Activated CD4-positive, alpha-beta T cell treated with anti-CD3 and anti-CD28 coated beads, Interleukin-2, Interleukin-4, amounts not matched to agents 100 ng/mL and 50 ng/mL, durations not matched to agents 16 hours and 8 hours (primary cell): ENCODE results near the gene CPLX1.

Source experiments
- DNase-seq: peaks from one replicate; pipeline ENCODE4 v3.0.0-alpha.2; 2020; ENCODE audit warnings: low spot score

The CPLX1 gene

DNA sequence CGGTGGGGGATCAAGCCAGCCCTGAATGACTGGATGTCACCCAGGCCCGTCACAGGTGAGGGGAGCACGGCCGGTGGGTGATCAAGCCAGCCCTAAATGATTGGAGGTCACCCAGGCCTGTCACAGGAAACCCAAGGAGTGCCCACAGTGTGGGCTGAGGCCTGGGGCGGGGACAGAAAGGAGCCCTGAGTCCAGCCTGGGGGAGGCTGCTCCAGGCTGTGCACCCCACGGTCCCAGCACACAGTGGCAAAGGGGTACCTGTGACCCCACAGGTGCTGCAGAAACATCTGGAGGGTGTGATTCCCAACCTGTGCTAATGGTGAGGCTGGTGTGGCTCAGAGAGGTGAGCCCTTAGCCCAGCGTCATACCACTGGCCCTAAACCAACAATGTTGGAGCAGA lies 6.2 kb upstream of the CPLX1 start:
- no peak for DNase-seq

DNA sequence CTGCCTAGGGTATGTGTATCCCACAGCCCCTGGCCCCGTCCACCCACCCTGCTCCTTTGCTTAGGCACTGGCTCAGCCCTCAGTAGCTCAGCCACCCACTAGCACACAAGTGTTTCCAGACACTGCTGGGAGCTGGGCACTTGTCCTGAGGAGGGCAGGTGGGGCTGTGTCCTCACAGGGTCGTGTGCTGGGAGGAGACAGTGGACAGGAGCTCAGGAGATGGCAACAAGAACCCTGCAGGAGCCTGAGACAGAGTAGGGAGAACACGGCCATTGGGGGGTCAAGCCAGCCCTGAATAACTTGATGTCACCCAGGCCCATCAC lies 5.5 kb upstream of the CPLX1 start:
- no peak for DNase-seq

DNA sequence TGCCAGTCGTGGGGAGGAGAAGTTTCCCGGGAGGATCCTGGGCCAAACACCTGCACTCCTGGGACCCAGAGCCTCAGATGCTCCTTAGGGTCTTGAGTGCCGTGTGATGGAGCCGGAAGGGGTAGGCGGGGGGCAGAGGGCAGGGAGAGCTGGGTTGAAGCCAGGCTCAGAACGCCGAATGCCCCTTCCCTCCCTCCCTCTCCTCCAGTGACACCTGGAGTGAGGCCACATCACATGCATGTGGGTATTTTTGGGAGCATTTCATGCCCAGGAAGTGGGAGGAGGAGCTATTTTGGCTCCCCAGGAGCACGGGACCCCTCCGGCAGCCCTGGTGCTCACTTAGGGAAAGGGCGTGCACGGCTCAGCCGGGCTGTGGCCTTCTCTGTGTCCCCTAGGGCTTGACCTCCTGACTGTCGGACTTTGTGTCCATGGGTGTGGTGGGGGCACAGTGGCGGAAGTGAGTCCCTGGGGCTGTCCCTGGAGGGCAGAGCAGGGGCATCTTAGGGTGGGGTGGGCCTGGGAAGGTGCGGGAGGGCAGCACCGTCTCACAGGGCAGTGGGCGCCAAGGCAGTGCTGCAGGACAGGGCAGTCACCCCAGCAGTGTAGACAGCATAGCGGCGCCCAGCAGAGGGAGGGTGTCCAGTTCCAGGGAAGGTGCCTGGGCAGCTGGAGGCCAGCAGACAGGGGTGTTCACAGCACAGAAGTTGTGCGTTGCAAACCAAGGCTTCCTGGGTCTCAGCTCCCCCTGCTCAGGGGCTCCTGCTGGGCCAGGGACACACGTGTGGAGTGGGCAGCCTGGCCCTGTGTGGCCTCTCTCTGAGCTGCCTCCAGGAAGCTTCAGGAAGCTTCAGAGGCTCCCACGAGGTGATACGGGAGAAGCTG lies 4.9 kb upstream of the CPLX1 start:
- no peak for DNase-seq

DNA sequence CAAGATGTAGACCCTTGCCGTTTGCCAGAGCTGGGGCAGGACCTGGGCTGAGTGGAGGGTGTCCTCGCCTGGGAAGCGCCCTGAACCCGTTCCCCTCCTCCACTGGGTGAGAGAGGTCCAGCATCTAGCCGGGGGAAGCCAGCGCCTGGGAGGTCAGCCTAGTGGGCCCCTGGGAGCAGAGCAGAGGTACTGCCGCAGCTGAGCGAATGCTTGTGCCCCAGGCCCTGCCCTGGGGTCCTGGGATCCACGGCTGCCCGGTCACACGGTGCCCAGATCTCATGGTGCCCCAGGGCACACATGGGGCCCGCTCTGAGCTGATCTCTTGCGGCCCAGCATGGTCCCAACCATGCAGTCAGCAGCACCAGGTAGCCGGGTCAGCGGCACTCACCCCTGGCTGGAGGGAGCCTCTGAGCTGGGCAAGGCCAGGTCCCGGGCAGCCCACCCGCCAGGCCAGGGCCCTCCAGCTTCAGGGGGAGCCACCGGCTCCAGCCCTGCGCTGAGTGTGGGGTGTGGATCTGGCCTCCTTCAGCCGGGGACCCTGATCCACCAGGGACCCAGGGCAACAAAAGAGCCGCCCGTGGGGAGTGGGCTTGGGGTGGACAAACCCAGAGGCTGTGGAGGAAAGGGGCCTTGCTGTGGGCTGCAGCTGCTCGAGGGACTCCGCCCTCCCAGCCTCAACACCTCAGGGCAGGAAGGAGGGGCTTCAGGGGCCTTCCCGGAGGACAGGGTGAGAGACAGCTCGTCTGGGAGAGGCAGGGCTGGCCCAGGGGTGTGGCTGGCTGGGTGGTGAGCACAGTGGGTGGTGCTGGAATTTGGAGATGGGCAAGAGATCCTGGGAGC lies 4.1 kb upstream of the CPLX1 start:
- no peak for DNase-seq

DNA sequence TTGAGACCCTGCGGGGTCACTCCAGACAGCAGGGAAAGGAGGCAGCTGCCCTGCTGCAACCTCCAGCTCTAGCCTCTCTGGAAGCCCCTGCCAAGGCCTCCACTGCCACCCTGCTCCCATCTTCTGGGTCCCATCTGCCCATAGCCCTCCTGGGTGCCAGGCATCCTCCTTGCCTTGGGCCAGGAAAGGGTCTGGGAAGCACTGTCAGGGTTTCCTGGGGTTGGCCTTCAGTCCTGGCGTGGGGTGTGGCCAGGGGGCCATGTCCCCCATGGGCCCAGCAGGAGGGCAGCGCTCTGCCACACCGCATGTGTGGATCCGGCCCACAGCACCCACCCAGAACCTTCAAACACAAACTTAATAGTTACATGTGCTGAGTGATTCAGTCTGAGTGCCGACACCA lies 3.4 kb upstream of the CPLX1 start:
- DNase-seq = no peak

DNA sequence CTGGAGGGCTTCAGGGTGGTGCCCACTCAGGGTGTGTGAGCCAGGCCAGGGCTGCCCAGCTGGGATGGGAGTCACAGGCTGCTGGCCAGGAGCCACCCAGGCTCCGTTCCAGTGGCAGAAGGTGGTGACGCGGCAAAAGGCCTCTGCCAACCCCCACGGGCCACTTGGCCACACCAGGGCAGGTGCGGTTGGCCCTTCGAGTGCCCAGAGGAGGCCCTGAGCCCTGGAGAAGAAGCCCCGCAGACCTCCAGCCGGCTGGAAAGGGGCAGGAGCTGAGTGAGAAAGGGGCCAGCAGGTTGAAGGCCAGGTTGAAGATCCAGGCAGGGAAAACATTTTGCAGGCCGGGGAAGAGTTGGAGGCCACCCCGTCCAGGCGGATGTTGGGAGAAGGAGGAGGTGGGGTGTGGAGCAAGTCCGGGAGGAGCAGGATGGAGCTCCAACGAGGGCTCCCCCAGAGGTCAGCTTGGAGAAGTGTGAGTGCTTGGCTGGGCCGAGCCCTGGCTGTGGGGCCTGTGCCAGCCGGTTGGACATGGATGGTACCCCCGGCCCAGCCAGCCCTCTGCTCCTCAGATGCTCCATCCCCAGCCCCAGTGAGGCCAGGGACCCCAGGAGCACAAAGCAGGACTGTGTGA lies 2.8 kb upstream of the CPLX1 start:
- no peak for DNase-seq

DNA sequence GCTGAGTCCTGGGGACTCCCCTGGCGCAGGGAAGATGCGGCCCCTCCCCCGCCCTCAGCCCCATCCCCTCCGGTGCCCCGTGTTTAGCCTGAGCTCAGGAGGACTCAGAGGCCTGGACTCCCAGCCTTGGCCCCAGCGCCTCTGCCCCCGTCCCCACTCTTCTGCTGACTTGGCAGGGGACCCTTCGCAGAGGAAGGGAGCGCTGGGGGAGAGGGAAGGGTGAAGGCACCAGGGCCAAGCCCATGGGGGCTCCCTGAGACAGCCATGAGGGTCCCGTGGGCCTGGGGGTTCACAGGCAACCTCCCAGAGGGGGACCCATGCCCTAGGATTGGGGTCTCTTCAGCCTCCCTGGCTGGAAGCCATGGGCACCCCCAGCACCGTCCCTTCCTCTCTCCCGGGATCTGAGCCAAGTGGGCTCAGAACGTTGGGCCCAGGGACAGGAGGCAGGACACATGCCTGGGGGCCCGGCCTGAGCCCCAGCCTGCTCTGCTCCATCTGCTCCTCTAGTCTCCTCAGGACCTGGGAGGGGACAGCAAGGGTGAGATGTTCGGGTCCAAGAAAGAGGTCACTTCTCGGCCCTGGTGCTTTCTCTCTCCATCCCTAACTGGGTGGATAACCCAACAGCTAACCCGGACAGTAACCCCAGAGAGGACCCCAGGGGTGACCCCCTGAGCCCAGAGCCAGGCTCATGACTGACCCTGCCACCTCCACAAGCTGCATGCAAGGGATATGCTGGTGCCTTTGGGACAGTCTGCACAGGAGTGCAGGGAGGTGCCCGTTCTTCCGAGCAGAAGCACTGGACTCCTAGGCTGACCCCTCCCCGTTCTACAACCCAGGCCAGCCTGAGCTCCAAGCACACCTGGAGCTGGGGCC lies 1.5 kb upstream of the CPLX1 start:
- no peak for DNase-seq

DNA sequence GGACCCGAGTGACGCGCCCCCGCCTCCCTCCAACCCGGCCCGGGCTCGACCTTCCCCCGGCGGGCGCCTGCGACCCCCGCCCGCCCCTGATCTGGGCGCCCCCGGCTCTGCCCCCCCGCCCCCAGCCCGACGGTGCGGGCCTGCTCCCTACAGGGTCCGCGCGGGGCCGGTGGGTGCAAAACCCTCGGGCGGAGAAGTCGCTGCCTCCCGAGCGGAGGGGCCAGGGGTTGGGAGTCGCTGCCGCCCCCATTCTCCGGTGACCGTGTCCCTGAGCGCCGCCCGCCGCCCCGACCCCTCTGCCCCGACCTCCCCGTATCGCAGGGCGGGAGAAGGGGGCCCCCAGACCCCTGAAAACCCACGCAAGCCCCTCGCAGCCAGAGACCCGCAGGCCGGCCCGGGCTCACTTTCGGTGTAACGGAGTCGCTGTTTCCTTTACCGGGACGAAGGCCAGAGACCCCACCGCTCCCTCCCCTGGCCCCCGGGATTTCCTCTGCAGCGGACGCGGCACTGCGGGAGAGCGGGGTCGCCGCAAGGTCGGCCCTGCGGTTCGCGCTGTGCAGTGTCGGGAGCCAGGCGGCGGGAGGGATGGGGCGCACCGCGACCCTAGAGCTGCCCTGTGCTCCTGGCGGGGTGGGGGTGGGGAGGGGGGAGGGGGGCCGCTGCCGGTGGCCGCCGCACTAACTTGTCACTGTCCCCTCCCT lies 729 bp upstream of the CPLX1 start:
- DNase-seq = no peak

DNA sequence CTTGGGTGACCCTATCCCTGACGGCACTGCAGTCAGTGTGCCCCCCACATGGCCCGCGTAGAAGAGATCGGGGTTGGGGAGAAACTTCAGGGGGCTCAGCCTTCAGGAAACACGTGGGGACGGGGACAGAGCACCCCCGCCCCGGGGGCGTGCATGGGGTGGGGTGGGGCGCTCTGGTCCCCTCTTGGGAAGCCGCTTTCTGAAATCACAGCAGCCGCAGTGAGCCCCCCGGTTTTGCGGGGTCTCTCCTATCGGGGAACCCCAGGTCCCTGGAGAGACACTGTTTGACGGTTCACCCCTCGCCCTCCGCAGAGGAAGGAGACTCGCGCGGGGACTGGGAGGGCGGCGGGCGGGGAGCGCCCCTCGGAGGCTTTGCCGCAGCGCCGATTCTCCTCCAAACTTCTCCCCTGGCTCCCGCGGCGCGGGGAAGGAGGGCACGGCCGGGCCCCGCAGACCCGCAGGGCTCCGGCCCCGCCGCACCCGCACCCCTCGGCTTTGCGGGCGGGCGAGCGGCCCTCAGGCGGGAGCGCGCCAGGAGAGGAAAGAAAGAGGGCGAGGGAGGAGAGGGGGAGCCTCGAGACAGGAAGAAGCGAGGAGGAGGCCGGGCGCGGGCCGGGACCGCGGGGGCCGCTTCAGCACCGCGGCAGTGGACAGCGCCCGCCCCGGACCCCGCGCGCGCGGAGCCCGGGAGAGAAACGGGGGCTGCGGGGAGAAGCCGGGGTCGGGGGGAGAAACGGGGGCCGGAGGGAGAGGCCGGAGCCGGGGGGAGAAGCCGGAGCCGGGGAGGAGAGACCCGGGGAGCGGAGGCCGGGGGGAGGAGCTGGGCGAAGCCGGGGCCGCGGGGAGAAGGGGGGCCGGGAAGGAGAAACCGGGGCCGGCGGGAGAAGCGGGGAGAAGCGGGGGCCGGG lies 612 bp downstream of the CPLX1 start:
- no peak for DNase-seq

DNA sequence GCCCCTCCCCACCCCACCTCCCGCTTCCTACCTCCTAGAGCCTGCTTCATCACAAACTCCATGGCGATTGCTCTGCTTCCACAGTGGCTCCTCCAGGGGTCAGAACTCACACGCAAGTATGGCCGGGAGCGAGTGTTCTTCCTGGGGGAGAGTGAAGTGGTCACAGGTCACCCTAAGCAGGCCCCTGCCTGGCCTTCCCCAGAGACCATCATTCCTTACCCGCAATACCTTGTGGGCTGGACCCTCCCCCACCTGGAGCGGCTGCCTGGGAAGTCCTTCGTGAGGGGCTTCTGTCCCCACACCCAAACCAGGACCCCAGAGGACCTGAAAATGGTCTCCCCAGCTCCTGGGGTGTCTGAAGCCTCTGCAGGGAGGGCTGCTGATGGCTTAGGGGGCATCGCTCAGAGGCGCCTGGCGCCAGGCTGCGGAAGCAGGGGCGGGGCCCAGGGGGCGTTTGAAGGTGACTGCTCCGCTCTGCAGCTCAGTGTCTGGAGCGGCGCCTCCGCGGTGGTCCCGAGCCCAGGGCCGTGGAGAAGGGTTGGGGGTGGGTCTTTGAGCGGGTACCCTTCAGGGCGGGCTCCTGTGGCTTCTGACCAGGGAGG lies 1.4 kb downstream of the CPLX1 start:
- DNase-seq = no peak

DNA sequence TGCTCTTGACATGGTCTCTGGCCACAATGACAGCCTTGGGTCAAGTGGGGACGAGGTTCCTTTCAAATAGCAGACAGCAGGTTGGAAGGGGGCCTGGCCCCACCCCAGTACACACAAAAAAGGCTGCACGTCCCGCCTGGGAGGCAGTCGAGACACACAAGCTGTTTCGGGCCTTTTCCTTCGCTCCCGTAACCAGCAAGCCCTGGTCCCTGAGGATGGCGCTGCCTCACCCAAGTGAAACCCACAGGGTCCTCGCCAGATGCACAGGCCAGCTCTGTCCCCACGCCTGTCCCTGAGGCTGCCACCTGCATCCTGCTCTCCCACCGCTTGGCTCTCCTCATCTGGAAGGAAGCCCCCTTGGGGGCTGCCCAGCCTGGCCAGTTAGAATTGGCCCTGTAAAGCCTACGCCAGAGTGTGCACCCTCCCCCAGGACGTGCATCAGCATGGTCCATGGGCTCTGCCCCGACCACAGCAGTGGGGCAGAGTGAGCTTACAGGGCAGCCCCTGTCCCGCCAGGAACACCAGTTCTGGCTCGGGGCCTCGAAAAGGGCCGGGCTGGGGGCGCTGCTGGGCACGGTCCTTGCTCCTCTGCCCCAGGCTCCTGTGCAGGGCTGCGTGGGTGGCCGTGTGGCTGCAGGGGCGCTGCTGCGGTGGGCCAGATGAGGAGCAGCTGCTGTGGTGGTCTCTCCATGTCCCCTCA lies 2.0 kb downstream of the CPLX1 start:
- DNase-seq = no peak

DNA sequence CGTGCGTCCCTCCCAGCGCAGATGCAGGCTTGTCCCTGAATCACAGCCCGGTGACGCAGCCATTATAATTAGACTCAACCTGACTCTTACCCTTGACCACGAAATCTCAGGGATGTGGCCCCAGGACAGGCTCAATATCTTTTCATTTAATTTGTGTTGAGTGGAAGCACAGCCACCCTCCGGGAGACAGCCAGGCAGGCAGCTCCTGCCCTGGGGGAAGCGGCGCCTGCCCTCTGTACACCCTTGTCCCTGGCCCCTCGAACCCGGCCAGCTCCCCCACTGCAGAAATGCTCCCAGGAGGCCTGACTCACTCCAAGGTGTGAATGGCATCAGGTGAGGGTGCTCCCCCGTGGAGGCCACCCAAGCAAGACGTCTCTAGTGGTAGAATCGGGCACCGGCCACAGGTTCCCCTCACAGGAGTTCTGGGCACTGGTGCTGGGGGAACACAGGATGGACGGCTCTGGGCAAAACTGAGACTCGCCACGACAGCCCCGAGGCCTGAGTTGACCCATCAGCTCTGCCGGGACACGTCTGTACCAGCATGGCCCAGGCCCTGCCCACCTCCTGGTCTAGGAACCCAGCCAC lies 2.7 kb downstream of the CPLX1 start:
- DNase-seq = no peak

DNA sequence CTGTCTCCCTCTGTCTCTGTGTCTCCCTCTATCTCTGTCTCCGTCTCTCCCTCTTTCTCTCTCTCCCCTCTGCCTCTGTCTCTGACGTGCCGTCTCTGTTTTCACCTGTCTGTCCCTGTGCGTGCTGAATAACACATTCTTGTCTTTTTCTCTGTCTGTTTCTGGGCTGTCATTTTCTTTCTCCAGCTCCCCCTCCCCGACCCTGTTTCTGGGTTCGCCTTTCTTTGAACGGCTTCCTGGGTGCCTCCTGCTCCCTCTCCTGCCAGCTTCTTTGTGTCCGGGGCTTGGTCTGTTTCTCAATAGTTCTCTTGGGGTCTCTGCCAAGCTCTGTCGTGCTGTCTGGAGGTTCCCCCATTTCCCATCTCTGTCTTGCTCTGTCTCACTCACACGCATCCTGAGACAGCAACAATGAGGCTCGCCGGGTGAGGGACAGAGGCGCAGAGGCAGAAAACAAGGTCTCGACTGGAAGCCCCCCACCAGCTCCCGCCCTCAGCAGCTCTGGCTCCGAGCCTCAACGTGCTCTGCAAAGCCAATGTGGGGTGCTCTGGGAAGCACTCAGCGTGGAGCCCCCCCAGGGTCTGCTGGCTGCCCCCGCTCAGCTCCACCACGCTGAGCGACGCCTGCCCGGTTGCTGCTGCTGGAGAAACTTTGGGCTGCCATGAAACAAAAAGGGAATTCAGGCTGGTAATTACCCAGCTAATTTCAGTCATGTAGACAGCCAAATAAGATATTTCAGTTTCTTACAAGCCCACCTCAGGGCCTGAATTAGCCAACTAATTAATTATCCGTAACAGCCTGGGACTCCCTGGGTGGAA lies 3.4 kb downstream of the CPLX1 start:
- no peak for DNase-seq

DNA sequence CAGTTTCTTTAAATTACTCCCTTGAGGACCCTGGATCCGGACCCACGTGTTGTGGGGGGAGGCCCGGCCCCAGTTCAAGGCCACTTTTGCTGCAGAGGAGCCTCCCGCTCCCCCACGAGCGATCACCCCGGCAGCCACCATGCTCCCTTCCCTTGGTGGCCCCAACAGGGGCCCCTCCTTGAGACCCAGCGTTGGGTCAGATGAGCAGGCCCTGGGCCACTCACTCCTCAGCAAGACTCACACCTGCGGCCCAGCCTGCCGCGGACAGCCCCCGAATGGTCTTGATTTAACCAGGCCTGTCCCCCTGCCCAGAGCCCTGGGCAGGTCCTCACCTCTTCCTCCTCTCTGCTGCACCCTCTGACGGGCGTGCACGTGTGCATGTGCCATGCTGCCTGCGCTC lies 4.3 kb downstream of the CPLX1 start:
- no peak for DNase-seq

DNA sequence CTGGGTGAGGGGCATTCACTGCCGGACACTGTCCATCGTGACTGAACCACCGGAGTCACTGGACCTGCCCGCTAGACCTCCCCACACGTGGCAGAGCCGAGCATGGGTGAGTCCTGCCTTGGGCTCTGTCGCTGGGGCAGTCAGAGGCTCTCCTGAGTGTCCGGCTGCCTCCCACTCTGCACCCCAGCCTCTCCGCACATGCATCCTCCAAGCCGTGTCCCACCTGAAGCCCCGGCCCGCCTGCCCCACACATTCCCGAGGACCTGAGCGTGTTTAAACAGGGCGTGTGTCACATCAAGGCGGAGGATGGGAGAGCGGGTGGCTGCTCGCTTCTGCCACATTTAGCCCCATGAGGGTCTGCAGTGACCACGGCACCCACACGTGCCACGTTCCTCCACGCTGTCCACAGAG lies 4.7 kb downstream of the CPLX1 start:
- DNase-seq = no peak

DNA sequence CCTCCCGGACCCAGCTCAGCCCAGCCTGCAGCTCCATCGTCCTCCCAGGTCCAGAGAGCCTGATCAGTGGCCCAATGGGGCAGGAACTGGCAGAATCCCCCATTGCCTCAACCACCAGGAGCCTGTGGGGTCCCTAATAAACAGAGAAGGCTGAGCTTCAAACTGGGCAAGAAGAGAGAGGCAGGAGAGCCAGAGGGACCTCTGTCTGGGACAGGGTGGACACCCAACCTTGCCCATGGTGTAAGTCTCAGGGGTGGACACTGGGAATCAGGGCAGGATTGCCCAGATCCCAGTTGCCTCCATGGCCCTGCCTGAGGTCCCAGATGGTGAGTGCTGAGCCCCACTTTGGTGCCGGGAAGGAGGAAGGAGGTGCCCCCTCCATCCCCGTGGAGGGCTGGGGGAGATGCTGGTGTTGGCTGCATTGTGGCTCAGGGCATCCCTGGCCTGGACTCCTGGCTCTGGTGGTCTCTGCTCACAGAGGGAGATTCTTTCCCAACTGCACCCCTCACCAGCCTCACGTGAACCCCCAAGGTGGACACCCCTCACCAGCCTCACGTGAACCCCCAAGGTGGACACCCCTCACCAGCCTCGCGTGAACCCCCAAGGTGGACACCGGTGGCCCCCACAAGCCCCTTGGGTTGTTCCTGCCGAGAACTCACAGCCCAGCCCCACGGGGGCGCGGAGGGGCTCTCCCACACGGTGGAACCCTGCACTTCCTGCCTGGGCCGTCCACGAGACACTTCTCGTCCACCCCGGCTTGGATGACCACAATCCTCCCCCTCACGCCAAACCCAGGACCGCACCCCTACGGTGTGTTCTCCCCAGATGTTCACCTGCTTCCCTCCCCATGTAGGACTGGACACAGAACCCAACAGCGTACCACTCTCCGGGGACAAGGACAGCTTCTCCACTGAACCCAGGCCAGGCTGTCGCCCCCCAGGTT lies 5.4 kb downstream of the CPLX1 start:
- DNase-seq = no peak
